ENCODE data around the gene SH2B3.

The SH2B3 gene

DNA sequence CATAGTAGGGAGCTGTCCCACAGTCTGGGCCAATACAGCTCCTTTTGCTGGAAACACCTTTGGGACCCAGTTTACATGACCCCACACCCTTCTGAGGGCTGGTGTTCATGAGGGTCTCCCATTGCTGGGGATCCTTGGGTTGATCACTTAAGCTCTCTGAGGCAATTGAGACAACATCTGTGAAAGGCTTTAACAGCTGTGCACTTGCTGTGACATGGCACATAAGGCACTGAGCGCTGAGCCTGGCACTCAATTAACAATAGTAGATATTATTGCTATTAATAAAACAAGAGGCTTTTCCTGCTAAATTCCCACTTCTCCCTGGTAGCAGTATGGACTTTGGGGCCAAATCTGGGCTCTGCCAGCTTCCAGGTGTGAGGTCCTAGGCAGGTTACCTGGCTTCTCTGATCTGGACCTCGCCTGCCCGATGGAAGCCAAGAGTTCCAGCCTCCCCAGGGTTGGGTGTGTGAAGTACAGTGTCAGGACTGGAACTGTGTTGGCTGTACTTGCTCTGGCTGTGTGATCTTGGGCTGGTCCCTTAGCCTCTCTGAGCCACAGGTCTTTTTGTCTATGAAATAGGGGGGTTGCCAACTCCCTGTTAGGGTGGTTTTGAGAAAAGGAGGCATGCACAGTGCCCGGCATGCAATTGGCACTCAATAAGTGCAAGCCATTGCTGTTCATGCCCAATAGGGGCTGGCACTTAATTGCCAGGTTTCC is 3.1 kb downstream of the SH2B3 start:
- no peak for DNase-seq (ENCODE audit: low read depth in 3 of 3)

DNA sequence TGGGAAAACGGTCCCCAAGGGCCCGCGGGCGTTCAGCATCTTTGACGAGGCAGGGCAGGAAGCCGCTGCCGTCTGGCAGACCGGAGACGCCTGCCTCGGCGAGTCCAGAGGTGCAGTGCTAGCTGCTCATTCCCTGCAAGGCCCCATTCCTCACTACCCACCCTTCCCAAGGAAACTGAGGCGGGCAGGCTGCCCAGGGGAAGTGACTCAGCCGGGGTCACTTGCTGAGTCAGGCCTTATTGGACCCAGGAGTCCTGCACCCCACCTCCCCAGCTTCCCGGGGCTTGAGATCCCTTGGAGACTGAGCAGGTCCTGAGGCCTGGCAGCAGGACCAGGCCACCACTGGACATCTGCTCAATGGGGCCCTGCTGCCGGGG is 3.7 kb downstream of the SH2B3 start:
- DNase-seq (ENCODE audit: low read depth in 3 of 3) = no peak

DNA sequence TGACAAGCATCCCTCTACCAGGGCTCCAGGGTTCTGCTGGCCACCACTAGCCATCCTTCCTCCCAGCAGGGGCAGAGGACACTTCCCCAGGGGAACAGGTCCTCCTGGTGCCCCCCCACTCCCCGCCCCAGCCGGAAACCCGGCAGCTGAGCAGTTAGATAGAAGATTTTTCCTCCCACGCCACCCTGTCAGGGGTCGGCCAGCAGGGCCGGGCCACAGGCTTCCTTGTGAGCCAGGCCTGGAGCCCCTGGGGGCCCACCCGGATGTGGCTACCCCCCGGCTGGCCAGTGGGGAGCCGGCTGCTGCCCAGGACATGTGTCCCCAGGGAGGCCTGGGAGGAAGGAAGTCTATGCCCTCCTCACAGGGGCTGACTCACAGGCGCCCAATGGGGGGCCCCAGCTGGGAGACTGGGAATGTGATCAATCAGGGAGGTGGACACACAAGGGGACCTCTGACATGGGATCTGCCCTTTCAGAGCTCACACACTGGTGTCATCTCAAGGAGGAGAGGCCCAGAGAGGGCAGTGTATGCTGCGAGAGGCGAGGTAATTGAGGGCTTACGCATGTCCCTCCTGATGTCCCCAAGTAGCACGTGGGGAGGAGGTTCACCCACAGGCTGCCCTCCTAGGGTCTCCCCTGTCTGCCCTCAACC is 4.2 kb downstream of the SH2B3 start:
- no peak for DNase-seq (ENCODE audit: low read depth in 3 of 3)

DNA sequence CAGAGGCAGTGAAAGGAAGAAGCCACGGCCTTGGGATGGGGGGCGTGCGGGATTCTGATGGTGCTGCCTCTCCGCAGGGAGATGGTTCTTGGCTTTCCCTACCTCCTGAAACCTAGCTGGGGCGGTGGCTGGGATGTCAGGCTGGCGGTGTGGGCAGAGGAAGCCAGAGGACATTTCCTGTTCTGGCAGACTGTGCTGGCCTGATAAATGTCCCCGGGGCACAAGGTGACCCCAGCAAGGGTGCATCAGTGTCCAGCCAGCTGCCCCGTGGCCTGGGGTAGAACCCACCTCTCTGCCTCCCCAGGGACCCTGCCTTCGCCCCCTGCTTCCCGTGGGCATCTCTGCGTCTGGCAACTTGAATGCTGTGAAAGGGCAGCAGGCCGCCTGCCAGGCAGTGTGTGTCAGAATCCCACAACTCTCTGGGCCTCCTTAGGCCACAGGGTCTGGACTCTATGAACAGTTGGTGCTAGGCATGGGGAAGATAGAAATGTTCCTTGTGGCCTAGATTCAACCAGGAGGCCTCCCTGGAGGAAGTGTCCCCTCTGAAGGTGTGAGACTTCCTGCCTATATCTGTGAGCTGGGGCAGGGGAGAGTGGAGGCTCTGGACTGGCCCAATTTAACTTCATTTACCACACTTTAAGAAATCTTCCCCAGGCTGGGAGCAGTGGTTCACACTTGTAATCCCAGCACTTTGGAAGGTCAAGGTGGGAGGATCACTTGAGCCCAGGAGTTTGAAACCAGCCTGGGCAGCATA is 4.9 kb downstream of the SH2B3 start:
- no peak for DNase-seq (ENCODE audit: low read depth in 3 of 3)

DNA sequence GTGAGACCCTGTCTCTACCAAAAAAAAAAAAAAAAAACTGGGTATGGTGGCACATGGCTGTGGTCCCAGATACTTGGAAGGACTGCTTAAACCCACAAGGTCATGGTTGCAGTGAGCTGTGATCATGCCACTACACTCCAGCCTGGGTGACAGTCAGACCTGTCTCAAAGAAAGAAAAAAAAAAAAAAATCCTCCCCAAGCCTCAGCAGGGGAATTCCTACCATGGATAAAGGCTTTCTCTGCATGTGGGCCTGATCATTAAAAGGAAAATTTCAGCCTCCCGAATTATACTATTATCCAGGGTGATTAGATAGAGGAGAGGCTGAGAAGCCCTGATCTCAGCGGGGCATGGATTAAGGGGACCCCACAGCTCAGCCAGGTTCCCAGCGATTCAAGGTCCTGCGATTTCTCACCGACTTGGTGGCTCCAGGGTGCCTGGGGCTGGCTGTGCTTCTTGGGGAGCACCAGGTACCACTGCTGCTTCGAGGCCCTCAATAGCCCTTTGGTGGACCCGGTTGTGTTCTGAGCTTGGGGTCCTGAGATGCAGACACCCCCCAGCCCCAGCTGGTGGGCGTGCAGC is 5.6 kb downstream of the SH2B3 start:
- DNase-seq (ENCODE audit: low read depth in 3 of 3) = no peak

DNA sequence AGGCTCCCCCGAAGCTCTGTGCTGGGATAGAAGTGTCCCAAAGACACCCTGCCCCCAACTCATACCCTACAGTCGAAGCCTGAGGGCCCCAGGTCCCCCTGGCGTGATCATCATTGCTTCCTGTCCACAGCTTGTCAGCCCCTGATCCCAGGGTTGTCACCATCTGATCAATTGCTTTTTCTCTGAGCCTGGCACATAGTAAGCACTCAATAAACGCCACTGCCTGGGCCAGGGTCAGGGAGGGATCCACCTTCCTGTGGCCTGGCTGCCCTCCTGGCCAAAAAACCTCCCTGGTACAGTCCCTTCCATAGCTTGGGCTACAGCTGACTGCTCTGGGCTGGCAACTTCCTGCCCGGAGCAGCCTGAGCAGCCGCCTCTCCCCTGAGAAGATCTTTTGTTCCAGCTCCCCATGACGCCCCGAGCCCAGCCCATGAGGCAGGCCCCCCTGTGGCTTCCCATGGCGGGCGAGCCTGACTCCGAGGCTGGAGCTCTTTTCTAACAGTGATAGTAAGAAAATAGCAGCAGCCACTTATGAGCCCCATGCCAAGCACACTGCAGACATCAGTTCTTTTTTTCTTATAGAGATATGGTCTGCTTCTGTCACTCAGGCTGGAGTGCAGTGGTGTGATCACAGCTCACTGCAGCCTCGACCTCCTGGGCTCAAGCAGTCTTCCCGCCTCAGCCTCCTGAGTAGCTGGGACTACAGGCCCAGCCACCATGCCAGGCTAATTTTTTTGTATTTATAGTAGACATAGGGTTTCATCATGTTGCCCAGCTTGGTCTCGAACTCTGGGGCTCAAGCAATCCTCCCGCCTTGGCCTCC is 6.5 kb downstream of the SH2B3 start:
- DNase-seq (ENCODE audit: low read depth in 3 of 3) = no peak

DNA sequence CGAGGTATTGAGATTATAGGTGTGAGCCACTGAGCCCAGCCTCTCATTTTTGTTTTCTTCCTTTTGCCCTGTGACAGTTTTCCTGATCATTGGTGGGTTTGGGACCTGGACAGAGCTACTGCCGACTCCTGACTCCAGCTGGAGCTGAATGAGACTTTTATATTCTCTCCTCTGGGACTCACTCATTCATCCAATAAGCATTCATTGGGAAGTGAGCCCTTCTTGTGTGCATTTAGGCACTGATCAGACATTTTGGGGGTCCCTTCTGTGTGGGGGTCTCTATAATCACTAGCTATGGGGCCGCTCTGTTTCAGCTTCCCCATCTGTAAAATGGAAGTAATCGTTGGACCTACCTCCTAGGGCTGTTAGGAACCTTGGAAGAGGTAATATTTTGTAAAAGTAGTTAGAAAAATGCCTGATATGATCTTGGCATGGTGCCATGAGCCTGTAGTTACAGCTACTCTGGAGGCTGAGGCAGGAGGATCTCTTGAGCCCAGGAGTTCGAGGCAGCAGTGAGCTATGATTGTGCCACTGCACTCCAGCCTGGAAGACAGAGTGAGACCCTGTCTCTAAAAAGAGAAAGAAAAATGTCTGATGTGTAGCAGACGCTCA is 7.2 kb downstream of the SH2B3 start:
- DNase-seq (ENCODE audit: low read depth in 3 of 3) = no peak

DNA sequence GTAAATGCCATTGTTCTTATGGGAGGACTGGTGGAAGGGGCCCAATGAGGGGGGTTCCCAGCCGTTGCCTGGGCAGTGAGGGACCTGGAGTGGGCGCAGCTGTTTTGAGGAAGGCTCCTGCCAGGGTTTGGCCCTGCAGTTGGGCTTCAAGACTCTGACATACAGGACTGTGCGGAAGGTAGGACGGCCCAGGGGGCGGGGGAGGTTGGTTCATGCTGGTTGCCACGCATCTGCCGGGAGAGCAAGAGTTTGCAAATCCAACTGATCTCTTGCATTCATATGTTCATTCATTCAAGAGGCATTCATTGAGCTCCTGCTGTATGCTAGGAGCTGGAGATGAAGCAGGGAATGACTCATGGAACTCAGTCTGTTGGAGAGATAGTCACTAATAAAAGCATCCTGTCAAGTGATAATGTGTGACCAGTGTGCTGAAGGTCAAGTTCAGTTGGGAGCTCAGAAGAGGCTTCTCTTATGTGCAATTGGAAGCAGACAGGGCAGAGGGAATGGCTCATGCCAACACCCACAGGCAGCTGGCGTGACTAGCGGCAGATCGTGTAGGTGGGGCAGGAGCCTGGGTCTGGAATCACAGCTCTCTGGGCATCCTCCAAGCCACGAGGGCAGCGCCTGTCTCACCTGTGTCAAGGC is 7.8 kb downstream of the SH2B3 start:
- no peak for DNase-seq (ENCODE audit: low read depth in 3 of 3)

DNA sequence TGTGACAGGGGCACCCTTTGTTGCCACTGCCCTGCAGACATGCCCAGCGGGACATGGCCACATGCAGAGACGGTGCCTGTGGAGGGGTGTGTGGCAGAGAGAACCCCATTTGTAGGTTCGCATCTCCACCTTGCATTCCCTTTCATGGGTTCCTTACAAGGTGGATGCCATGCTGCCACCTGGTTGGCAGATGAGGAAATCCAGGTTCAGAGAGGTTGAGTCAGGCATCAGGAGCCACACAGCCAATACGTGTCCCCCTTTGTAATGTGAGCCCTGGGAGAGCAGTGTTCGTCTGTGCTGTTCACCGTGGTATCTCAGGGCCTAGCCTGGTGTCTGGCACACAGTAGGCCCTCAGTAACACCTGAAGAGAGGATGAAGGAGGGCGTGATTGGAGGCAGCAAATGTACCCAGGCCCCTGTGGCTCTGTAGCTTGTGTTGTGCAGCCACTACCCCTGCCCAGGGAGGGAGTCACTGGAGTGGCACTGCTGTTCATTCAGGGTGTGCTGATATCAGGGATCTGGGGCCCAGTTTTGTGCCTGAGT is 9.1 kb downstream of the SH2B3 start:
- no peak for DNase-seq (ENCODE audit: low read depth in 3 of 3)

DNA sequence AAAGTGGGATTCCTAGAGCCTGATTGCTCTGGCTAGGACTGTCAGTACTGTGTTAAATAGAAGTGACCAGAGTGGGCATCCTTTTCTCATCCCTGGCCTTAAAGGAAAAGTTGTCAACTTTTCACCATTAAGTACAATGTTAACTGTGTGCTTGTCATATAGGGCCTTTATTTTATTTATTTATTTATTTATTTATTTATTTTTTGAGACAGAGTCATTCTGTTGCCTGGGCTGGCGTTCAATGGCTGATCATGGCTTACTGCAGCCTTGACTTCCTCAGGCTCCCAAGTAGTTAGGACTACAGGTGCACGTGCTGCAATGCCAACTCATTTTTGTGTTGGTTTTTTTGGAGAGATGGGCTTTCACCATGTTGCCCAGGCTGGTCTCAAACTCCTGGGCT is 11.6 kb downstream of the SH2B3 start:
- DNase-seq (ENCODE audit: low read depth in 3 of 3) = no peak

DNA sequence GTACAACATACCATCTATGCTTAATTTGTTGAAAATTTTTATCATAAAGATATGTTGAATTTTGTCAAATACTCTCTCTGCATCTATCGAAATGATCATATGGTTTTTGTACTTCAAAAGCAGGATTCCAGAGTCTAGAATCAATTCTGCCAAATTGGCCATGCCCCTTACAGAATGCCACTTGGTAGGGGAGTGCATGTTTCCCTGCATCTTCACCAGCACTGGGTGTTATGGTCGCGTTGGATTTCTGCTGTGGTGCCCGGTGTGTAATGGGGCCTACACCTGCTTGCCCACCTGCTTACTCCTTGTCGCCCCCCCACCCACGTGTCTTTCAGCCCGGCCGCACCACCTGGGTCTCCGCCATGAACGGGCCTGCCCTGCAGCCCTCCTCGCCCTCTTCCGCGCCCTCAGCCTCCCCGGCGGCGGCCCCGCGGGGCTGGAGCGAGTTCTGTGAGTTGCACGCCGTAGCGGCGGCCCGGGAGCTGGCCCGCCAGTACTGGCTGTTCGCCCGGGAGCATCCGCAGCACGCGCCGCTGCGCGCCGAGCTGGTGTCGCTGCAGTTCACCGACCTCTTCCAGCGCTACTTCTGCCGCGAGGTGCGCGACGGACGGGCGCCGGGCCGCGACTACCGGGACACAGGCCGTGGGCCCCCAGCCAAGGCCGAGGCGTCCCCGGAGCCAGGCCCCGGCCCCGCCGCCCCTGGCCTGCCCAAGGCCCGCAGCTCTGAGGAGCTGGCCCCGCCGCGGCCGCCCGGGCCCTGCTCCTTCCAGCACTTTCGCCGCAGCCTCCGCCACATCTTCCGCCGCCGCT is 12.3 kb downstream of the SH2B3 start:
- no peak for DNase-seq (ENCODE audit: low read depth in 3 of 3)

DNA sequence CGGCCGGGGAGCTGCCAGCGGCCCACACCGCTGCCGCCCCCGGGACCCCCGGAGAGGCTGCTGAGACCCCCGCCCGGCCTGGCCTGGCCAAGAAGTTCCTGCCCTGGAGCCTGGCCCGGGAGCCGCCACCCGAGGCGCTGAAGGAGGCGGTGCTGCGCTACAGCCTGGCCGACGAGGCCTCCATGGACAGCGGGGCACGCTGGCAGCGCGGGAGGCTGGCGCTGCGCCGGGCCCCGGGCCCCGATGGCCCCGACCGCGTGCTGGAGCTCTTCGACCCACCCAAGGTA is 12.8 kb downstream of the SH2B3 start:
- no peak for DNase-seq (ENCODE audit: low read depth in 3 of 3)

DNA sequence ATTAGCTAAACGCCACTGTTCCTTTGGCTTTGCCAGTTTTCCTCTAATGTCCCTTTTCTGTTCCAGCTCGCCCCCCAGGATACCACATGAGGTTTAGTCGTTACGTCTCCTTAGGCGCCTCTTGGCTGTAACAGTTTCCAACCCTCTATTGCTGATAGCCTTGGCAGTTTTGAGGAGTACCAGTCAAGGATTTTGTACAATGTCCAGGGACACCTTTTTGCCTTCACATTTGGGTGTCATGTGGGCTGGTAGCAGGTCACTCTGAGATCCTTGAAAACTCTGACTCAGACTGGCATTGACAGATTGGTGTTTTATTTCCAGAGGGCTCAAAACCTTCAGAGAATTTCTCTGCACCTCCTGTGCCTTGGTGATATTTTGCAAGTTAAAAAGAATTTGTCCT is 14.1 kb downstream of the SH2B3 start:
- no peak for DNase-seq (ENCODE audit: low read depth in 3 of 3)

DNA sequence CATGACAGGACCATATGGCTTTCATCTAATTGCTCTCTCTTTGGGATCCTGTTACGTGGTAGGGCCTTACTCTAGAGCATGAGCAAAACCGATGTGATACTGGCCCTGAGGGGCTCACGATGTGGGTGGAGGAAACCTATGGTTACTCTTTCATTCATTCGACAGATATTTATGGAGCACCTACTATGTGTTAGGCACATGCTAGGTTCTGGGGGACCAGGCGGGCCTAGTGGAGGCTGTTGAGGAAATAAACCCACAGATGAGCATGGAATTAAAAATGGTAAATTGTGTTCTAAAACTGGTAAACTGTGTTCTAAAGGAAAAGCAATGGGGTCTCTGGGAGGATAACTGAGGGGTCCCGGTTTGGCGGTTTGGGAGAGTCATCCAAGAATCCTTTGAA is 14.8 kb downstream of the SH2B3 start:
- DNase-seq (ENCODE audit: low read depth in 3 of 3) = no peak

DNA sequence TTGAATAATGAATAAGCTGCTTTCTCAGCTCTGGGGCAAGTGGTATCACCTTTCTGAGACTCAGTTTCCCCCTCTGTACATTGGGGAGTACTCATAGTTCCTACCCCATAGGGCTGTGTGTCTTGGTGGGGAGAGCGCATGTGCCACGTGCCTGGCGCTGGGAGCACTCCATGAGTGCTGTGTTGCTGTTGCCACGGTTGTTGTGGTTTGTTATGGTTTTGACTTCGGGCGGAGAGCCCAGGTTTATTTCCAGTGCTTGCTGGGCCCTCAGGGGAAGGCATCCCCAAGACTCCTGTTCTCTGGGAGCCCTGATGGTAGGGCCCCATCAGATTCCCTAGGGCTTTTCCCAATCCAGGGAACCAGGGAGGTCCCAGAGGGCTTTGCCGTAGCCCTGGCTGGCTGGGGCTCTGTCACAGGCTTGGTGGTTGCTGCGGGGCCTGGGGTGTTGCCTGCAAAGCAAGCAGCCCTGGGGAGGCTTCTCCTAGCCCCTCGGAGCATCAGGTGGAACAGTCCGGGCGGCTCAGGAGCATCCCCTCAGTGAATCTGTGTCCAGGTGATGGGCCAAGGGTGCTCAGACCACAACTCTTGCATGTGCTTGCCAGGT is 18.6 kb downstream of the SH2B3 start:
- DNase-seq (ENCODE audit: low read depth in 3 of 3) = no peak

DNA sequence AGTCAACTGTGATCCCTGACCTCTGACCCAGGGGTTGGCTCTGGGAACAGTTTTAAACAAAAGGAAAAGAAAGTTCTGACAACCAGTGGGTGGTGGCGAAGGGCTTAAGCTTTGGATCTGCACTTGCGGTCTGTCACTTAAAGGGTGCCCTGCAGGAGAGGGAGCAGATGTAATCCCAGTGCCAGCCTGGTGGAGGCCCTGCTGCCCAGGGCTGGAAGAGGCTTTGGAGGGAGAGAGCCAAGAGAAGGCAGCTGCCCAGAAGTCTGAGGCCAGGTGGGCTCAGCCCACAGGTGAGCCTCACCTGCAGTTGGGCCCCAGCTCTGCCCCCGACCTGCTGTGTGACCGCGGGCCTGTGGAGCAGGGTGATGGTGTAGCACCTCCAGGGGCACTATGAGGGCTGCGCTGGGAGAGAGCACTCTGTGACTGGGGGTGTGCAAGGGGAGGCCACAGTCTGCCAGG is 19.1 kb downstream of the SH2B3 start:
- no peak for DNase-seq (ENCODE audit: low read depth in 3 of 3)

DNA sequence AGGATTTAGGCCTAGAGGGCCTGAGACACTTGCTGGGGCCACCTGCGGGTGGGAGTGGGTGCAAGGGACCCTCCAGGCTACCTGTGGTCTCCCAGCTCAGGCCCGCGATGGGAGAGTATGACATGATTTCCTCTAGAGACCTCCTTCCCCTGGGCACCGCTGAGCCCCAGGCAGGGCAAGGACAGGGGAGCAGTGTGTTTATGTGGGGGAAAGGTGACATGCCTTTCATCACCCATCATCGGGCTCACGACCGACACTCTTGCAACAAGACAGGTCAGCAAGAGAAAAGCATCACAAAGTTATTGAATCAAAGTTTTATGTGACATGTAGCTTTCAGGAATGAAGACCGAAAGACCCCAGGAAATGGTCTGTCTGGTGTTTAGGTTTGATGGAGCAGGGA is 19.9 kb downstream of the SH2B3 start:
- no peak for DNase-seq (ENCODE audit: low read depth in 3 of 3)

DNA sequence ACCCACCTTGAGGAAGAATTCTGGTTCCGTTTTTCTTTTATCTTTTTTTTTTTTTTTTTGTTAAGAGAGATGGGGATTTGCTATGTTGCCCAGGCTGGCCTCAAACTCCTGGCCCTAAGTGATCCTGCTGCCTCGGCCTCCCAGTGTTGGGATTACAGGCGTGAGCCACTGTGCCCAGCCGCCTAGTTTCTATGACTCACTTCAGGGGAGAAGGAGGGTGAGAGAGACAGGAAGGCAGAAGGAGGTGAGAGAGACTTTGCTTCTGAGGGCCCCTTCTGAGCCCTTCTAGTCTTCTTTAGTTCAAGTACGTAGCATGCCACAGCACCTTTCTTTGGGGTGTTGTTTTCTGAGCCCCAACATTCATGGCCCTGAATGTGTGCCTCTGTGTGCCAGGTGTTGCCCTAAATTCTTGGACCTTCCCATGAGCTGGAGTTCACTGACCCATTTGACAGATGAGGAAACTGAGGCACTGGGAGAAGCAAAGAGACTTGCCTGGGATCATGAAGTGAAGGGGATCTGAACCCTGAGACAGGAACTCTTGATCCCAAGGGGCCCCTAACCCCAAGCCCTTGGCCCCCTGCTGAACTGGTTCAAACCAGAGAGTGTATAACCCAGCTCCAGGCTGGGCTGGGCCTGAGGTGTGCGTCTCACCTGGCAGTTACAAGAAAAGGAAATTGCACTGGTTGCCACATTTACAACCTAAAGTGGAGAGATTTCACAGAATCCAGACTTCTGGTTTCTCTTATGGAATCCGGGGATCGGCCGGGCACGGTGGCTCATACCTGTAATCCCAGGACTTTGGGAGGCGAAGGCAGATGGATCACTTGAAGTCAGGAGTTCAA is 20.8 kb downstream of the SH2B3 start:
- no peak for DNase-seq (ENCODE audit: low read depth in 3 of 3)

Data from stimulated activated CD4-positive, alpha-beta T cell treated with anti-CD3 and anti-CD28 coated beads, TNF-alpha, amount 100 ng/mL, for 48 hours (primary cell).